ENCODE measurements around the gene CD2.

- TF ChIP-seq POLR2A (IDR thresholded peaks at IDR 0.05; ENCODE audit: low read depth, low read length) (no peak), CTCF (IDR thresholded peaks at IDR 0.05; ENCODE audit: extremely low read depth in 1 of 2, insufficient read depth in 1 of 2, low read depth in 1 of 2, low read length in 2 of 2) (no peak)
These were observed 12.2 kb upstream of the CD2 start for GRCh38 chr1:116741836-116742565.
